Measurements from ENCODE around the gene NDUFAB1. TPM values are rescaled to one million over a fixed set of nuclear protein-coding genes. Genes with fewer than 3 reads are reported as not detected.

Gene NDUFAB1
- total and polyA plus RNA-seq, 2 of the 13 experiments (the other 11 are each of a cell fraction or from before 2014, with no cell fraction given) = 221 to 601 TPM

DNA sequence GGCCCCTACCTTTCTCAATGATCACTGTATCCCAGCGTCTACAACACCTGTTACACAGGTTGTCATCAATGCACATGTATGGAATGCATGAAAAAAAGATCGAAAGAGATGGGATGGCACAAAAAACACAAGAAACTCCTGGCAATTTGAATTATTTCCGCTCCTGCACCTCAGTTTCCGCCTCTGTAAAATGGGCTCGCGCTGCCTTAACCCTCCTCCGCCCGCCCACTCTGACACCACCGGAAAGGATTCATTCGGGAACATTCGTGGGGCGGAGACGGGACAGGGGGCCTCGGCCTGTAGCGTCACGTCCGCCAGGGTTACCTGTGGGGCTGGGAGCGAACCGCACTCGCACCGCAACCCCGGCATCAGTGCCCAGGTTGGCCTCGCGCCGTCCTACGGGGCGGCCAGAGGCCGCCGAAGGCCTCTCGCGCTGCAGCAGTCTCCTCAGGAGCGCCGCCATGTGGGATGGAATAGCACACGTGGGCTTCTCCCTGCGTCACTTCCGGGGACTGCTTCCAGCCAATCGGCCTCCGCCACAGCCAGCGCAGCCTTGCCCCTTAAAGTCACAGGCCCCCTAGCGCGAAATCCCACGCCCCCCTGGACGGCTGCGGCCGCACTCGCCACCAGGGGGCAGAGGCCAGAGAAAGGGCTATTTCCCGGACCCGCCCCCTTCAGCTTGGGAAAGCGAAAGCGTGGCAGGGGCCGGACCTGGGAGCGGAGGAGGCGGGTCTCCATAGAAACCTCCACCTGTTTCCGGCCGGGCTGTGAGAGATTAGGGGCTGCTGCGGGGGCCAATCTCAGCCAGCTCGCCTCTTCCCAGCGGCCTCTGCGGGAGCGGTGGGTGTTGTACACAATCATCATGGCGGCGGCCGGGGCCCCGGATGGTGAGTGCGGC lies 39.0 kb downstream of the NDUFAB1 start, which contains the start of the genes EARS2 and UBFD1 (continued):
- TF ChIP-seq, protein P1, sequence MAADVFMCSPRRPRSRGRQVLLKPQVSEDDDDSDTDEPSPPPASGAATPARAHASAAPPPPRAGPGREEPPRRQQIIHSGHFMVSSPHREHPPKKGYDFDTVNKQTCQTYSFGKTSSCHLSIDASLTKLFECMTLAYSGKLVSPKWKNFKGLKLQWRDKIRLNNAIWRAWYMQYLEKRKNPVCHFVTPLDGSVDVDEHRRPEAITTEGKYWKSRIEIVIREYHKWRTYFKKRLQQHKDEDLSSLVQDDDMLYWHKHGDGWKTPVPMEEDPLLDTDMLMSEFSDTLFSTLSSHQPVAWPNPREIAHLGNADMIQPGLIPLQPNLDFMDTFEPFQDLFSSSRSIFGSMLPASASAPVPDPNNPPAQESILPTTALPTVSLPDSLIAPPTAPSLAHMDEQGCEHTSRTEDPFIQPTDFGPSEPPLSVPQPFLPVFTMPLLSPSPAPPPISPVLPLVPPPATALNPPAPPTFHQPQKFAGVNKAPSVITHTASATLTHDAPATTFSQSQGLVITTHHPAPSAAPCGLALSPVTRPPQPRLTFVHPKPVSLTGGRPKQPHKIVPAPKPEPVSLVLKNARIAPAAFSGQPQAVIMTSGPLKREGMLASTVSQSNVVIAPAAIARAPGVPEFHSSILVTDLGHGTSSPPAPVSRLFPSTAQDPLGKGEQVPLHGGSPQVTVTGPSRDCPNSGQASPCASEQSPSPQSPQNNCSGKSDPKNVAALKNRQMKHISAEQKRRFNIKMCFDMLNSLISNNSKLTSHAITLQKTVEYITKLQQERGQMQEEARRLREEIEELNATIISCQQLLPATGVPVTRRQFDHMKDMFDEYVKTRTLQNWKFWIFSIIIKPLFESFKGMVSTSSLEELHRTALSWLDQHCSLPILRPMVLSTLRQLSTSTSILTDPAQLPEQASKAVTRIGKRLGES (CRISPR knock-in tag; IDR thresholded peaks at IDR 0.05; ENCODE audit: borderline replicate concordance) = peak; percentile 89
- TF ChIP-seq ZNF382 (CRISPR knock-in tag; IDR thresholded peaks at IDR 0.05; ENCODE audit: borderline replicate concordance) (no peak), KMT2B (CRISPR knock-in tag; IDR thresholded peaks at IDR 0.05) (peak; percentile 89), YEATS4 (CRISPR knock-in tag; IDR thresholded peaks at IDR 0.05; ENCODE audit: borderline replicate concordance) (peak; percentile 100), ZFX (CRISPR knock-in tag; IDR thresholded peaks at IDR 0.05; ENCODE audit: low read depth) (peak; percentile 91), ZZZ3 (CRISPR knock-in tag; IDR thresholded peaks at IDR 0.05; ENCODE audit: borderline replicate concordance) (peak; percentile 86; the same call in 1 of the 2 replicates), ZNF670 (CRISPR knock-in tag; IDR thresholded peaks at IDR 0.05; ENCODE audit: borderline replicate concordance) (peak; percentile 45; the same call in 1 of the 2 replicates), RFX3 (CRISPR knock-in tag; IDR thresholded peaks at IDR 0.05) (peak; percentile 83), HIVEP1 (CRISPR knock-in tag; IDR thresholded peaks at IDR 0.05) (peak; percentile 95), FOXK1 (CRISPR knock-in tag; IDR thresholded peaks at IDR 0.05; ENCODE audit: borderline replicate concordance, low read depth) (peak; percentile 94), TRIM24 (CRISPR knock-in tag; IDR thresholded peaks at IDR 0.05) (peak; percentile 14; the same call in 1 of the 2 replicates), ZNF879 (CRISPR knock-in tag; IDR thresholded peaks at IDR 0.05) (peak; percentile 98), MTF2 (CRISPR knock-in tag; IDR thresholded peaks at IDR 0.05; ENCODE audit: borderline replicate concordance) (peak; percentile 71; the same call in 1 of the 2 replicates)
- TF ChIP-seq, protein P2, sequence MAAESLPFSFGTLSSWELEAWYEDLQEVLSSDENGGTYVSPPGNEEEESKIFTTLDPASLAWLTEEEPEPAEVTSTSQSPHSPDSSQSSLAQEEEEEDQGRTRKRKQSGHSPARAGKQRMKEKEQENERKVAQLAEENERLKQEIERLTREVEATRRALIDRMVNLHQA (CRISPR knock-in tag; IDR thresholded peaks at IDR 0.05) = no peak
- TF ChIP-seq, protein P3, sequence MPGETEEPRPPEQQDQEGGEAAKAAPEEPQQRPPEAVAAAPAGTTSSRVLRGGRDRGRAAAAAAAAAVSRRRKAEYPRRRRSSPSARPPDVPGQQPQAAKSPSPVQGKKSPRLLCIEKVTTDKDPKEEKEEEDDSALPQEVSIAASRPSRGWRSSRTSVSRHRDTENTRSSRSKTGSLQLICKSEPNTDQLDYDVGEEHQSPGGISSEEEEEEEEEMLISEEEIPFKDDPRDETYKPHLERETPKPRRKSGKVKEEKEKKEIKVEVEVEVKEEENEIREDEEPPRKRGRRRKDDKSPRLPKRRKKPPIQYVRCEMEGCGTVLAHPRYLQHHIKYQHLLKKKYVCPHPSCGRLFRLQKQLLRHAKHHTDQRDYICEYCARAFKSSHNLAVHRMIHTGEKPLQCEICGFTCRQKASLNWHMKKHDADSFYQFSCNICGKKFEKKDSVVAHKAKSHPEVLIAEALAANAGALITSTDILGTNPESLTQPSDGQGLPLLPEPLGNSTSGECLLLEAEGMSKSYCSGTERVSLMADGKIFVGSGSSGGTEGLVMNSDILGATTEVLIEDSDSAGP (CRISPR knock-in tag; IDR thresholded peaks at IDR 0.05; ENCODE audit: borderline replicate concordance) = peak; percentile 100
- TF ChIP-seq, protein P4, sequence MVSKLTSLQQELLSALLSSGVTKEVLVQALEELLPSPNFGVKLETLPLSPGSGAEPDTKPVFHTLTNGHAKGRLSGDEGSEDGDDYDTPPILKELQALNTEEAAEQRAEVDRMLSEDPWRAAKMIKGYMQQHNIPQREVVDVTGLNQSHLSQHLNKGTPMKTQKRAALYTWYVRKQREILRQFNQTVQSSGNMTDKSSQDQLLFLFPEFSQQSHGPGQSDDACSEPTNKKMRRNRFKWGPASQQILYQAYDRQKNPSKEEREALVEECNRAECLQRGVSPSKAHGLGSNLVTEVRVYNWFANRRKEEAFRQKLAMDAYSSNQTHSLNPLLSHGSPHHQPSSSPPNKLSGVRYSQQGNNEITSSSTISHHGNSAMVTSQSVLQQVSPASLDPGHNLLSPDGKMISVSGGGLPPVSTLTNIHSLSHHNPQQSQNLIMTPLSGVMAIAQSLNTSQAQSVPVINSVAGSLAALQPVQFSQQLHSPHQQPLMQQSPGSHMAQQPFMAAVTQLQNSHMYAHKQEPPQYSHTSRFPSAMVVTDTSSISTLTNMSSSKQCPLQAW (CRISPR knock-in tag; IDR thresholded peaks at IDR 0.05) = peak; percentile 96
- TF ChIP-seq, protein P5, sequence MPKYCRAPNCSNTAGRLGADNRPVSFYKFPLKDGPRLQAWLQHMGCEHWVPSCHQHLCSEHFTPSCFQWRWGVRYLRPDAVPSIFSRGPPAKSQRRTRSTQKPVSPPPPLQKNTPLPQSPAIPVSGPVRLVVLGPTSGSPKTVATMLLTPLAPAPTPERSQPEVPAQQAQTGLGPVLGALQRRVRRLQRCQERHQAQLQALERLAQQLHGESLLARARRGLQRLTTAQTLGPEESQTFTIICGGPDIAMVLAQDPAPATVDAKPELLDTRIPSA (CRISPR knock-in tag; IDR thresholded peaks at IDR 0.05; ENCODE audit: borderline replicate concordance) = no peak

Data from HepG2 (cell line).